Measurements from ENCODE around the gene ALKBH5.
A peak's percentile ranks its signal among the peaks of the same experiment; 100 is the strongest.

DNA sequence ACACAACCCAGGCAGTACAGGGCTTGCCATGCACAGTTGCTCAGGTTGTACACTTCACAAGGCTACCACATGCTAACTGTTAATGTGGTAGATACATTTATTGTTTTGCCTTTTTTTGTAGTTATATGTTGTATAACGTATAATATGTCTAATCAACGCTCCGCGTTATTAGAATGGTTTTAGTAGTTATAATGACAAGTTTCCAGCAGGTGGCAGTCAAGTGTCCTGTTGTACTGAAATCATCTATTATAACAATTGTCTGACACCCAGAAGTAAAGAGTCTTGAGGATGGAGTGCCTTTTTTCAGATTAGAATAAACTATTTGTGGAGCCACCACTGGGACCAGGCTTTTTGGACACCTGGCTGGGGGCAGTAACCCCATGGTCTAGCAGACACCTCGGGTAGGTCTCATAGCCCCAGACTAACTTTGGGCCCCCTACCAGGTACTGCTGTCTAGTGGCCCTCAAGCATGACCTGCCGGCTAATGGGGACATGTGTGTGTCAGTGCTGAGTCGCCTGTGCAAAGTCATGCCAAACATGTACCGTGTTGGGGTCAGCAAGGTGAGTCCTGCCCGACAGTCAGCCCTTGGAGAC is 42.3 kb upstream of the ALKBH5 start:
- TF ChIP-seq, protein P1, sequence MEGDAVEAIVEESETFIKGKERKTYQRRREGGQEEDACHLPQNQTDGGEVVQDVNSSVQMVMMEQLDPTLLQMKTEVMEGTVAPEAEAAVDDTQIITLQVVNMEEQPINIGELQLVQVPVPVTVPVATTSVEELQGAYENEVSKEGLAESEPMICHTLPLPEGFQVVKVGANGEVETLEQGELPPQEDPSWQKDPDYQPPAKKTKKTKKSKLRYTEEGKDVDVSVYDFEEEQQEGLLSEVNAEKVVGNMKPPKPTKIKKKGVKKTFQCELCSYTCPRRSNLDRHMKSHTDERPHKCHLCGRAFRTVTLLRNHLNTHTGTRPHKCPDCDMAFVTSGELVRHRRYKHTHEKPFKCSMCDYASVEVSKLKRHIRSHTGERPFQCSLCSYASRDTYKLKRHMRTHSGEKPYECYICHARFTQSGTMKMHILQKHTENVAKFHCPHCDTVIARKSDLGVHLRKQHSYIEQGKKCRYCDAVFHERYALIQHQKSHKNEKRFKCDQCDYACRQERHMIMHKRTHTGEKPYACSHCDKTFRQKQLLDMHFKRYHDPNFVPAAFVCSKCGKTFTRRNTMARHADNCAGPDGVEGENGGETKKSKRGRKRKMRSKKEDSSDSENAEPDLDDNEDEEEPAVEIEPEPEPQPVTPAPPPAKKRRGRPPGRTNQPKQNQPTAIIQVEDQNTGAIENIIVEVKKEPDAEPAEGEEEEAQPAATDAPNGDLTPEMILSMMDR (IDR thresholded peaks at IDR 0.05 in 2 of 3, conservative IDR thresholded peaks at IDR 0.05 in 1 of 3; ENCODE audit: insufficient read depth in 2 of 3, low read depth in 1 of 3, low read length in 3 of 3) = peak; percentile 46 to 66 (median 52); a peak in 4 of 6 replicates
- TF ChIP-seq RNF2 (IDR thresholded peaks at IDR 0.05) (no peak), POLR2A (conservative IDR thresholded peaks at IDR 0.05) (no peak), JUND (IDR thresholded peaks at IDR 0.05; ENCODE audit: borderline replicate concordance, low read depth, low read length) (no peak), JUND (tag; IDR thresholded peaks at IDR 0.05; ENCODE audit: borderline replicate concordance, low read depth, low read length) (no peak), ASH1L (IDR thresholded peaks at IDR 0.05; ENCODE audit: borderline replicate concordance, low read depth, partially characterized antibody) (no peak), EP300 (IDR thresholded peaks at IDR 0.05; ENCODE audit: low read length) (no peak), CHD2 (IDR thresholded peaks at IDR 0.05; ENCODE audit: low read depth, low read length) (no peak), NR2C1 (IDR thresholded peaks at IDR 0.05) (no peak), NR2C1 (tag; IDR thresholded peaks at IDR 0.05) (no peak)
- TF ChIP-seq, protein P2, sequence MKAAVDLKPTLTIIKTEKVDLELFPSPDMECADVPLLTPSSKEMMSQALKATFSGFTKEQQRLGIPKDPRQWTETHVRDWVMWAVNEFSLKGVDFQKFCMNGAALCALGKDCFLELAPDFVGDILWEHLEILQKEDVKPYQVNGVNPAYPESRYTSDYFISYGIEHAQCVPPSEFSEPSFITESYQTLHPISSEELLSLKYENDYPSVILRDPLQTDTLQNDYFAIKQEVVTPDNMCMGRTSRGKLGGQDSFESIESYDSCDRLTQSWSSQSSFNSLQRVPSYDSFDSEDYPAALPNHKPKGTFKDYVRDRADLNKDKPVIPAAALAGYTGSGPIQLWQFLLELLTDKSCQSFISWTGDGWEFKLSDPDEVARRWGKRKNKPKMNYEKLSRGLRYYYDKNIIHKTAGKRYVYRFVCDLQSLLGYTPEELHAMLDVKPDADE (conservative IDR thresholded peaks at IDR 0.05; ENCODE audit: control insufficient read depth, low read depth, low read length) = no peak
- TF ChIP-seq, protein P3, sequence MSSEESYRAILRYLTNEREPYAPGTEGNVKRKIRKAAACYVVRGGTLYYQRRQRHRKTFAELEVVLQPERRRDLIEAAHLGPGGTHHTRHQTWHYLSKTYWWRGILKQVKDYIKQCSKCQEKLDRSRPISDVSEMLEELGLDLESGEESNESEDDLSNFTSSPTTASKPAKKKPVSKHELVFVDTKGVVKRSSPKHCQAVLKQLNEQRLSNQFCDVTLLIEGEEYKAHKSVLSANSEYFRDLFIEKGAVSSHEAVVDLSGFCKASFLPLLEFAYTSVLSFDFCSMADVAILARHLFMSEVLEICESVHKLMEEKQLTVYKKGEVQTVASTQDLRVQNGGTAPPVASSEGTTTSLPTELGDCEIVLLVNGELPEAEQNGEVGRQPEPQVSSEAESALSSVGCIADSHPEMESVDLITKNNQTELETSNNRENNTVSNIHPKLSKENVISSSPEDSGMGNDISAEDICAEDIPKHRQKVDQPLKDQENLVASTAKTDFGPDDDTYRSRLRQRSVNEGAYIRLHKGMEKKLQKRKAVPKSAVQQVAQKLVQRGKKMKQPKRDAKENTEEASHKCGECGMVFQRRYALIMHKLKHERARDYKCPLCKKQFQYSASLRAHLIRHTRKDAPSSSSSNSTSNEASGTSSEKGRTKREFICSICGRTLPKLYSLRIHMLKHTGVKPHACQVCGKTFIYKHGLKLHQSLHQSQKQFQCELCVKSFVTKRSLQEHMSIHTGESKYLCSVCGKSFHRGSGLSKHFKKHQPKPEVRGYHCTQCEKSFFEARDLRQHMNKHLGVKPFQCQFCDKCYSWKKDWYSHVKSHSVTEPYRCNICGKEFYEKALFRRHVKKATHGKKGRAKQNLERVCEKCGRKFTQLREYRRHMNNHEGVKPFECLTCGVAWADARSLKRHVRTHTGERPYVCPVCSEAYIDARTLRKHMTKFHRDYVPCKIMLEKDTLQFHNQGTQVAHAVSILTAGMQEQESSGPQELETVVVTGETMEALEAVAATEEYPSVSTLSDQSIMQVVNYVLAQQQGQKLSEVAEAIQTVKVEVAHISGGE (CRISPR knock-in tag; IDR thresholded peaks at IDR 0.05) = no peak
- TF ChIP-seq, protein P4, sequence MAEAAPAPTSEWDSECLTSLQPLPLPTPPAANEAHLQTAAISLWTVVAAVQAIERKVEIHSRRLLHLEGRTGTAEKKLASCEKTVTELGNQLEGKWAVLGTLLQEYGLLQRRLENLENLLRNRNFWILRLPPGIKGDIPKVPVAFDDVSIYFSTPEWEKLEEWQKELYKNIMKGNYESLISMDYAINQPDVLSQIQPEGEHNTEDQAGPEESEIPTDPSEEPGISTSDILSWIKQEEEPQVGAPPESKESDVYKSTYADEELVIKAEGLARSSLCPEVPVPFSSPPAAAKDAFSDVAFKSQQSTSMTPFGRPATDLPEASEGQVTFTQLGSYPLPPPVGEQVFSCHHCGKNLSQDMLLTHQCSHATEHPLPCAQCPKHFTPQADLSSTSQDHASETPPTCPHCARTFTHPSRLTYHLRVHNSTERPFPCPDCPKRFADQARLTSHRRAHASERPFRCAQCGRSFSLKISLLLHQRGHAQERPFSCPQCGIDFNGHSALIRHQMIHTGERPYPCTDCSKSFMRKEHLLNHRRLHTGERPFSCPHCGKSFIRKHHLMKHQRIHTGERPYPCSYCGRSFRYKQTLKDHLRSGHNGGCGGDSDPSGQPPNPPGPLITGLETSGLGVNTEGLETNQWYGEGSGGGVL (CRISPR knock-in tag; IDR thresholded peaks at IDR 0.05) = no peak
- TF ChIP-seq, protein P5, sequence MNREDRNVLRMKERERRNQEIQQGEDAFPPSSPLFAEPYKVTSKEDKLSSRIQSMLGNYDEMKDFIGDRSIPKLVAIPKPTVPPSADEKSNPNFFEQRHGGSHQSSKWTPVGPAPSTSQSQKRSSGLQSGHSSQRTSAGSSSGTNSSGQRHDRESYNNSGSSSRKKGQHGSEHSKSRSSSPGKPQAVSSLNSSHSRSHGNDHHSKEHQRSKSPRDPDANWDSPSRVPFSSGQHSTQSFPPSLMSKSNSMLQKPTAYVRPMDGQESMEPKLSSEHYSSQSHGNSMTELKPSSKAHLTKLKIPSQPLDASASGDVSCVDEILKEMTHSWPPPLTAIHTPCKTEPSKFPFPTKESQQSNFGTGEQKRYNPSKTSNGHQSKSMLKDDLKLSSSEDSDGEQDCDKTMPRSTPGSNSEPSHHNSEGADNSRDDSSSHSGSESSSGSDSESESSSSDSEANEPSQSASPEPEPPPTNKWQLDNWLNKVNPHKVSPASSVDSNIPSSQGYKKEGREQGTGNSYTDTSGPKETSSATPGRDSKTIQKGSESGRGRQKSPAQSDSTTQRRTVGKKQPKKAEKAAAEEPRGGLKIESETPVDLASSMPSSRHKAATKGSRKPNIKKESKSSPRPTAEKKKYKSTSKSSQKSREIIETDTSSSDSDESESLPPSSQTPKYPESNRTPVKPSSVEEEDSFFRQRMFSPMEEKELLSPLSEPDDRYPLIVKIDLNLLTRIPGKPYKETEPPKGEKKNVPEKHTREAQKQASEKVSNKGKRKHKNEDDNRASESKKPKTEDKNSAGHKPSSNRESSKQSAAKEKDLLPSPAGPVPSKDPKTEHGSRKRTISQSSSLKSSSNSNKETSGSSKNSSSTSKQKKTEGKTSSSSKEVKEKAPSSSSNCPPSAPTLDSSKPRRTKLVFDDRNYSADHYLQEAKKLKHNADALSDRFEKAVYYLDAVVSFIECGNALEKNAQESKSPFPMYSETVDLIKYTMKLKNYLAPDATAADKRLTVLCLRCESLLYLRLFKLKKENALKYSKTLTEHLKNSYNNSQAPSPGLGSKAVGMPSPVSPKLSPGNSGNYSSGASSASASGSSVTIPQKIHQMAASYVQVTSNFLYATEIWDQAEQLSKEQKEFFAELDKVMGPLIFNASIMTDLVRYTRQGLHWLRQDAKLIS (CRISPR knock-in tag; IDR thresholded peaks at IDR 0.05) = no peak
- TF ChIP-seq, protein P6, sequence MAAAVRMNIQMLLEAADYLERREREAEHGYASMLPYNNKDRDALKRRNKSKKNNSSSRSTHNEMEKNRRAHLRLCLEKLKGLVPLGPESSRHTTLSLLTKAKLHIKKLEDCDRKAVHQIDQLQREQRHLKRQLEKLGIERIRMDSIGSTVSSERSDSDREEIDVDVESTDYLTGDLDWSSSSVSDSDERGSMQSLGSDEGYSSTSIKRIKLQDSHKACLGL (CRISPR knock-in tag; IDR thresholded peaks at IDR 0.05; ENCODE audit: borderline replicate concordance, poor library complexity, severe bottlenecking) = no peak
